NCI-H82 treated with DMSO at 0.1 percent for 48 hours (cell line): Measurements from ENCODE around the gene MLX.
"Not testable (repeated sequence)": the region's sequence is repeated elsewhere in the genome, so short reads cannot be mapped to it uniquely, and the experiment has no call there.

Experiments
- DNase-seq: peaks from one replicate; lab custom pipeline; 2025; ENCODE audit not compliant: unreplicated experiment; lab: John Stamatoyannopoulos, UW

The MLX gene

GRCh38 chr17:42617956-42618431 lies 51.1 kb downstream of the MLX start:
- DNase-seq: no peak

- DNase-seq: no peak
Measured at GRCh38 chr17:42618442-42619150, 51.7 kb downstream of the MLX start.

- DNase-seq: not testable (repeated sequence)
Measured at GRCh38 chr17:42621987-42622386, 55.1 kb downstream of the MLX start.
